Left colon (tissue), 2 donors: ENCODE data around the gene MED28. TPM values are rescaled to one million over a fixed set of nuclear protein-coding genes. Genes with fewer than 3 reads are reported as not detected.
"Not testable (repeated sequence)": the region's sequence is repeated elsewhere in the genome, so short reads cannot be mapped to it uniquely, and the experiment has no call there.

Experiments
- ATAC-seq: fragments of 200-7000 bp; cut with Tn5 transposase; one replicate; pipeline ENCODE4 v1.9.1; 2020; ENCODE audit warnings: mild to moderate bottlenecking, moderate library complexity
- DNase-seq, 2 donors: peaks; one replicate each; pipeline ENCODE4 v3.0.0-alpha.2; 2020
- intact Hi-C, 2 donors: fragments of 100-400 bp; cut with DNase I in 1 of 2; cut with micrococcal nuclease in 1 of 2; formaldehyde crosslinking; loops; one replicate each; pipeline versions ENCODE4 v1.11.2 to v1.14.0; 2022; cut with DNase I, micrococcal nuclease
- total RNA-seq, 2 donors: library from RNA; stranded (reverse); fragmentation: NEBNext Ultra II Directional; extraction: Animal tissue kit (Norgen Biotek cat#: 25700); gene quantifications; one replicate each; pipeline ENCODE4 v1.2.1, GENCODE V29; 2021
- donor health status: DM: no; HTN: no; CAD: no.
- donor health status: DM: yes; HTN: yes; CAD: no.

The MED28 gene
- total RNA-seq, 2 donors from 2014 or later = 31.8 to 32.1 TPM

DNA sequence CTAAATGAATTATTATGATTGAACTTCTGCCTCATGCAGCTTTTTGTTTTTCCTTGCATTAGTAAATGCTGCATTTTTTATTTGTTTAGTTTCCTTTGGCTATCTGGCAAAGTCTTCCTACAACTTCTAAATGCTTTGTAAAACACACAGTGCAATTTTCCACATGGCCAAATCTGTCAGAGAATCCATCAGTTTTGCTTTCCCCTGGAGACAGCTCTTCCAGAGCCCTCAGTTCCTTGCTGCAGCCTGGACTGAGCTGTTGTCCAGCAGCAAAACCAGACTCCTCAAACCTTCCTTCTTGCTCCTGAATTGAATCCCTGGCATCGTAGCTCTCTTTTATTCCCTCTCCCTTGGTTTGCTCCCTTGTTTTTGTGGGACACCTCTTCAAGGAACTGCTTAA, 42.6 kb downstream of the MED28 start:
- DNase-seq (no peak), ATAC-seq (no peak)
- intact Hi-C loops = no loop called here

DNA sequence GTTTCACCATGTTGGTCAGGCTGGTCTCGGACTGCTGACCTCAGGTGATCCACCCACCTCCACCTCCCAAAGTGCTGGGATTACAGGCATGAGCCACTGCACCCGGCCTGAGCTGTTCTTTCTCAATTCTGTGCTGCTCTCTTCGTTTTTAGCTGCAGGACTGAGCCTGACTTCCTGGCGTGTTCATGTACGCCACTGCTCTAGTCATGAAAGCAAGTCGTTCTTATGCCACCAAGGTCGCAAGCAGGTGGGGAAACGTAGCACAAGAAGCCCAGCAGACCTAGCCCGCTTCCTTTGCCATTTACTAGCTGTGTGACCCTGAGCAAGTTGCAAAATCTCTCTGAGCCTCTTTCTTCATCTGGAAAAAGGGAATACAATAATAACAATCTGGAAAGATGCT, 43.4 kb downstream of the MED28 start:
- DNase-seq = no peak
- ATAC-seq = no peak
- intact Hi-C loops = no loop called here

DNA sequence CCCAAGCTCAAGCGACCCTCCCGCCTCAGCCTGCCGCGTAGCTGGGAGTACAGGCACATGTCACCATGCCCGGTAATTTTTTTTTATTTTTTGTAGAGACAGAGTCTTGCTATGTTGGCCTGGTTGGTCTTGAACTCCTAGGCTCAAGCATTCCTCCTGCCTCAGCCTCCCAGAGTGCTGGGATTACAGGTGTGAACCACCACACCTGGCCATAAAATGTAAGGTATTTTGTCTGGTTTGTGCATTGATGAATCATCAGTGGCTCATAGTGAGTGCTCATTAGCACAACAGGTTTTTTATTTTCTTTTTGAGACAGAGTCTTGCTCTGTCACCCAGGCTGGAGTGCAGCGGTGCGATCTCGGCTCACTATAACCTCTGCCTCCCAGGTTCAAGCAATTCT, 44.8 kb downstream of the MED28 start:
- ATAC-seq, DNase-seq, intact Hi-C loops: not testable (repeated sequence)

DNA sequence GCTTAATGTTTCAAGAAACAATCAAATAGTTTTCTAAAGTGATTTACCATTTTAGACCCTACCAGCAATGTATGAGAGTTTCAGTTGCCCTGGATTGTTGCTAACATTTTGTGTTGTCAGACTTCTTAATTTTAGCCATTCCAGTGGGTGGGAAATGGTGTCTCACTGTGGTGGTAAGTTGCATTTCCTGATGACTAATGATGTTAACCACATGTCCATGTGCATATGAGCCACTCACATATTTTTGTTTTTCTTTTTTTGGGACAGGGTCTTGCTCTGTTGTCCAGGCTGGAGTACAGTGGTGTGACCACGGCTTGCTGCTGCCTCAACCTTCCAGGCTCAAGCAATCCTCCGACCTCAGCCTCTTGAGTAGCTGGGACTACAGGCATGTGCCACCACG, 48.3 kb downstream of the MED28 start:
- DNase-seq = no peak
- ATAC-seq = no peak
- intact Hi-C loops = no loop called here

DNA sequence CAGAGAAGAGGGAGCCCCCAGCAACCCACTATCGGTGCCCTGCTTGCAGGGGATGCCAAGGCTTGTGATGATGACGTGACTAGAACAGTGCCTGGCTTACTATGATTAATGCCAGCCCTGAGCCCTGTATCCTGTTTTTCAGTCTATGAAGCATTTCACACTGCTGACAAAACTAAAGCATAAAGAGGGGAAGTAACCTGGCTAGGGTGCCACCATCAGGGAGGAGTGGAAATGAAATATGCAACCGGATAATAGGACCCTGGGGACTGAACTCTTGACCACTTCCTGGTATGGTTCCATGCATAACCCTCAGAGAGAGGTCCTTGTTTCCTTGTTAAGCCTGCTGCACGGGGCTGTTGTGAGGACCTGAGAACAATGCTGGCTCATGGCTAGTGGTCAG, 50.3 kb downstream of the MED28 start:
- DNase-seq = no peak
- no peak for ATAC-seq
- intact Hi-C loops = no loop called here

DNA sequence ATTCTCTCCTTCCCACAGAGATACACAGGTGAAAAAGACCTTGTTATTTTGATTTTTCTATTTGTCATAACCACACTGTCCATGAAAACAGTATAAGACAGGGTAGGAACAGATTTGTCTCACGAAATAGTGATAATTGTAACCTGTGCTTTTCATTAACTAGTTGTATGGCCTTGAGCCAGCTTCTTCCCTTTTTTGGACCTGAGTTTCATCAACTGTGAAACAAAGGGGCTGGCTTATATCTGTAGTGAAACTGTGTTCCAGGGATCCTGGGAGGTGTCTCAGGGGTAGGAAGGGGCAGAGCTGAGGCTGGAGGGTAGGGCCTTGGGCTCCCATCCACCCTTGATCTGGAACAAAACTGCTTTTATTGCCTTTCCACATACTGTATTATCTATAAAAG, 50.9 kb downstream of the MED28 start:
- ATAC-seq = no peak
- DNase-seq = no peak
- intact Hi-C loops = no loop called here

DNA sequence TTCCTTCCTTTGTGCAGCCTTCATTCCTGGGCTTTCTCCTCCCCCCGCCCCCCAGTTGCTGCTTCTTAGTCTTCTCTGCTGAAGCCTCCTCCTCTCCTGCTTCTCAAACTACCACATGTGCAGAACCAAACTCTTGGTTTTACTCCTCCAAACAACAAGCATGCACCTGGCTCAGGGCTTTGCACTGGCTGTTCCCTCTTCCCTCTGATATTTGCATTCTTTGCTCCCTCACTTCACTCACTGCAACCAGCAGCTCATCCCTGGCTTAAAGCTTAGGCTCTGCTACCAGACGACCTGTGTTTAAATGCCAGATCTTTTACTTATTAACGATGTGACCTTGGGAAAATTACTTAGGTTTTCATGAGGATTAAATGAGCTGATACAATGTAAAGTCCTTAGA, 51.4 kb downstream of the MED28 start:
- DNase-seq = no peak
- intact Hi-C loops = no loop called here
- no peak for ATAC-seq

DNA sequence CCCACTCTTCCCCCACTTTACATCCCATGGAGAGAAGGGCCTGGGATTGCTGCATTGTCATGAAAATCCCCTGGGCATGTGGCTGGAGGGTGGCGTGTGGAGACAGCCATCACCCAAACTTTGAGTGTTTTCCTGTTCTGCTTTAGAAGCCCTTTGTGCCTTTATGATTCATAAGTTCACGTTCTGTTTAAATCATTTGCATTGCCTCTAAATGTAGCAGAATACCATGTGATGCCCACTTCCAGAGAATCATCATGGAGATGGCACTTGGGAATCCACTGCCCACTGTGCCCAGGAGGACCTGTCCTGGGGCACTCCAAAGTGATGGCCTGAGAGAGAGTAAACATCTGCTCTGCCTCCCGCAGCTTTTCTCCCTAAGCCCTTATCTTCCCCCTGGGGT, 52.8 kb downstream of the MED28 start:
- intact Hi-C loops = no loop called here
- ATAC-seq (no peak), DNase-seq (no peak)

DNA sequence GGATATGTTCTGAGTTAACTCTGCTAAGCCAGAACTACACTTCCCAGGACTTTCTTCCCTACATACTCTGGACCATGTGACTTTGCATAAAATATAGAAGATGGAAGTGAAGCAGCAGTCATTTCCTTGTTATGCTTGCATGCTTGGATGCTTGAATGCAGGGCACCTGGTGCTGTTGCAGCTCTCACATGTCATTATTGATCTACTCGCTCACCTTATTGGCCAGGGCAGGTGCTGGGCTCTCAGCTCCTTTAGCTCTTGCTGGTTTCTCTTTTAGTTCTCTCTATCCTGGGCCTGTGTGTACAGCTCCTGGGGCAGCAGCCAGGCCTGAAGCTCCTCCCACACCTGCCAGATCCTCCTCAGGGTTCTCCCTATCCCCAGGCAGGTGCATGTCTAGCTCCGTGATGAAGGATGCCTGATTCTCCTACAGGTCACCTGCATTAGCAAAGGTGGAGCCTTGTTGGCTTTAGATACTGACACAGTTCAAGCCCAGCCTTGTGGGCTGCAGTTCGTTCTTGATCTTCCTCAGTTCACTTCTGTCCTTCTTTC, 53.3 kb downstream of the MED28 start:
- intact Hi-C loops = no loop called here
- ATAC-seq = no peak
- DNase-seq = no peak

DNA sequence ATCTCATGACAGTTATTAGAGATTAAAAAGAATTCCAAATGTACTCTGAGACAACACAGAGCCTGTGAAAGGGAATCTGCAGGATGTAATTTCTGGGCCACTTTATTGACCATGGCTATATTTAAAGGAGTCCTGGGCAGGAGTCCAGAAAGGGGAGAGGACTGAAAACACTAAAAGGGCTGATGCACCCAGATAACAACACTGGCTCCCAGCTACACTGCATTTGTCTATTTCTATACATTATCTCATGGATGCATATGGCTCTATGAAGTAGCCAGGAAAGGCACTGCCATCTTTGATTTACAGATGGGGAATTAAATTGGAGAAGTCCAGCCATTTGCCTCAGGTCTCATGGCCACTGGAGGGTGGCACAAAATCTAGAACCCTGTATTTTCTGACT, 56.0 kb downstream of the MED28 start:
- no peak for ATAC-seq
- DNase-seq = no peak
- intact Hi-C loops = no loop called here

DNA sequence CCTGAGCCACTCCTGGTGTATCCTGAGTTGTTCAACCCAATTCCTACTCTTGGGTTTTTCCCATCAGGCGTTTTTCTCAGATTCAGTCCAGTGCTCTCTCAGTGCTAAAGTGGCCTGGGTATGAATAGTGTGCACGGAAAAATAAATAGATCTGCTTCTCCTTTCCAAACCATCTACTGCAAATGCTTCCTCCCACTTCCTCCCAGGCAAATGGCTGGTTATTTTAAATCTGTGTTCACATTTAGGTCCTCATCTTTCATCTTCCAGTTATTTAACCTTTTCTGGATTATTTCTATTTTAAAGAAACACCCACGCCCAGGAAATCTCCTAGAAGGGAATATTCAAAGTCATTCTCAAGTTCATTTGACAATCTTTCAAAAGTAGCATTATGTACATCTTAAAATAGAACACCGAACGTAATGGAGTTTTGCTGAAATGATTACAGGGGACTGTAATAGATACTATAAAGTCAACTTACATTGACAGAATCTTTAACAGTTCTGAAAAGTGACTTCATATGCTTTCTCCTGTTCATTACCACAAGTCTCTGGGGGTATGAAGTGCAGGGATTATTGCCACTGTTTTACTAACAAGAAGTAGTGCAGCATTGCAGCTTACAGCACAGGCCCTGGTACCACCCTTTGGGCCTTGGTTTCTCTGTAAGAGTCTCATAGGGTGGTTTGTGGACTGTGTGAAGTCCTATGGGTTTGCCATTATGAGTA, 66.3 kb downstream of the MED28 start:
- ATAC-seq = no peak

DNA sequence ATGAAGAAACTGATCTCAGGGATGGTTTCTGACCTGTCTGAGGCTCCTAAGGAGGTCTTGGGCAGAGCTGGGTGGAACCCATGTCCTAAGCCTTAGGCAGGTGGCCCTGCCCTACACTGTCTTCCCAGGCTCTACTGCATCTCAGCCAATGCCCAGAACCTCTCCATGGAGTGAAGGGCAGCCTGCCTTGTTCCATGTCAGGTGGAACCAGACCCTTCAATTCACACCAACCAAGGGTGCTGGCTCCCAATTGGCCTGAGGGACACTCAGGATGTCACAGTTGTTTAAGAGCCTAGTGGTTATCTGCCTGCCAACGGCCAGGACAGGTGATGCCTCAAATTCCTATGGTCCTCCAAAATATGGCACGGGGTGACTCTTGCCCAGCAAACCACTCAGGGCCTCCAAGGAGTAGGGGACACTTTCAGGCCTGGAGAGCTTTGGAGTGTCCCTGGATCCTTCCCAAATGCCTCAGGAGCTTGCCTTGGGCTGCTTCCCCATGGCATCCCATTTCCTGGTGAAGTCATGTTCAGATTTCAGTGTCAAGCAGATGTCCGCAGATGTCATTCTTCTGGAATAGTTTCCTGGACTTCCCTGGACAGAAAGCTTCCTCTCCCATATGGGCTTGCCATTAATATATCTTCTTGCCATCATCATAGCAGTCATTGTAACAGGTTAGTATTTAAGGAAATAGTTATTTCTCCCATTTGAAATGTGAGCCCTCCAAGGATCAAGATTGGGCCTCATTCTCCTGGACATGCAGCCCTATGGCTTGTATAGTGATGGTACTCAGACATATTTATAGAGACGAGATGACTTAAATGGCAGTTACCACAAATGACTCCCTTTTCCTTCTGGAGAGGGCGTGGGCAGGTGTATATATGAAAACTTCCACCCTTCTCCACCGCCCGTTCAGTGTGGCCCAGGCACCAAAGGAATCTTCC, 67.1 kb downstream of the MED28 start:
- DNase-seq (no peak), ATAC-seq (no peak)
- intact Hi-C loops = no loop called here

More for the DNA sequence above, 66.3 kb downstream of the MED28 start:
- intact Hi-C loops = no loop called here
- no peak for DNase-seq

DNA sequence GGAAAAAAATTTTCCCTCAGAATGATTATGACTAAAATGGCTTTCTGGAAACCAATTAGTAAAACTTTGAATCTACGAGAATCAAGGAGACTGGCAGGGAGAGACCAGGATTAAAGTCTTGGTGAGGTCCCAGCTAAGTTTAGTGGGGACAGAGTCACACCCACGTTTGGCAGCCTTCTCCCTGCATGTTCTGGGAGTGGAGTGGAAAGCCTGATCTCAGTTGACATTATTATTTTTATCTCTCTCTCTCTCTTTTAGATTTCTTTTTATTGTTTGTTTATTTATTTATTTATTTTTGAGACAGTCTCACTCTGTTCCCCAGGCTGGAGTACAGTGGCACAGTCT, 67.8 kb downstream of the MED28 start:
- intact Hi-C loops = no loop called here

More for the DNA sequence above, 67.8 kb downstream of the MED28 start:
- no peak for ATAC-seq
- DNase-seq = no peak

Other genes starting within 250 kb of the MED28 start
- gene QDPR, start 102.6 kb upstream of the MED28 start, total RNA-seq = 10 to 100 TPM; 16.9 to 23.7 TPM
- gene CLRN2, start 99.5 kb upstream of the MED28 start, total RNA-seq = not detected
- gene LAP3, start 37.4 kb upstream of the MED28 start, total RNA-seq = 10 to 100 TPM; 57.5 to 67.4 TPM
- gene FAM184B, start 167.0 kb downstream of the MED28 start, total RNA-seq = under 1 TPM; 0.18 to 0.39 TPM
- gene DCAF16, start 196.1 kb downstream of the MED28 start, total RNA-seq = 10 to 100 TPM; 24.0 to 27.5 TPM
- gene NCAPG, start 196.3 kb downstream of the MED28 start, total RNA-seq = 1 to 10 TPM; 2.8 to 4.4 TPM